IPS-NIHi7 (cell line): Measurements from ENCODE around the gene RPRD1B.
"Not testable (repeated sequence)": the region's sequence is repeated elsewhere in the genome, so short reads cannot be mapped to it uniquely, and the experiment has no call there.

Experiments used
- DNase-seq: peaks from one replicate; pipeline ENCODE4 v3.0.0; 2012; ENCODE audit warnings: mixed read lengths; ENCODE audit errors: extremely low spot score

RPRD1B gene

GRCh38 chr20:38073307-38074071 is 39.9 kb downstream of the RPRD1B start:
- peak; percentile 78 for DNase-seq

DNA sequence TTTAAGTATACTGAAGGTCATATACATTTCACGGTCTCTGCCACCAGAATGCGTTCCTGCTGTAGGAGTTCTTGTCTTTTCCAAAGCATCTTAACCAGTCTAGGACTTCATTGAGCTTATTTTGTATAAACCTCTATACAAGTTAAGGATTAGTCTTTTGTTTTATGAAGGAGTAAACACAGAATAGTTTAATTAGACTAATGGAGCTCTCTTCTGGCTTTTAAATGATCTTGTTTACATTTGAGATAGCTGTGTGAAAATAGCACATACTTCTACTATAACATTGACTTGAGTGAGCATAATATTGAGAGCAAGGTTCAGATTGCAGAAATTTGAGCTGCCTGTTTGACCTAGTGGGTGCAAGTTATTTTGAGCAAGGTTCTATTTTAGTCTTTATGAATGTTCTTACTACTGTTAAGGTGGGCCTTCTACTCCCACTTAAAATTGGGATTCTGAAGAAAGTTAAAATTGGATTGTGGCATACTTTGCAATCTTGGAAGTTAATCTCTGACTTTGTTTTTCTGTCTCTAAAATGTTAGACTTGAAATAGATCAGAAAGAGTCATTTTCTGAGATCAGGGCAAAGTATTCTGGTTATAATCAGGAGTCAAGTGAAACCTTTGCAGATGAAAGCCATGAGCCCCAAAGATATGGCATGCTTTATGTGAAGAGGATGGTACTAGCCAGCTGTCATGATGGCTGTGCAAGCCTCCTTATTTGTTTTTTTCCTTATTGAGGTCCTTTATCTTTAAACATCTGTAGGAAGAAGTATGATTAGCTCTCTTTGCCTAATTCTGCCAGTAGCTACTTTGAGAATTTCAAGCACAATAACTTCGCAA is 41.8 kb downstream of the RPRD1B start:
- DNase-seq: no peak

GRCh38 chr20:38076548-38076947 is 43.0 kb downstream of the RPRD1B start:
- no peak for DNase-seq

DNA sequence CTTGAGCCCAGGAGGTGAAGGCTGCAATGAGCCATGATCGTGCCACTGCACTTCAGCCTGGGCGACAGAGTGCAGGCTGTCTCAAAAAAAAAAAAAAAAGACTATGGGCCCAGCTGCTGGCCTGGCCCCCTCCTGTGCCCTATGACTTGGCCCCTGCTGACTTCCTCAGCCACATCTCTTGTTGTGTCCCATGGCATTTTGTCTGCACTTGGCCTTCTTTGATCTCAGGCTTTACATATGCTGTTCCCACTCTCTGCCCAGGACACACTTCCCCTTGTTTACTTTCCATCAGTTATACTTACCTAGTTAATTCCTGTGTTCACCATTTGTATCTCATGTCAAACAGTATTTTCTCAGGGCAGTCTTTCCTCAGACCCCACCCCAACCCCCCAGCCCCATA is 44.5 kb downstream of the RPRD1B start:
- no peak for DNase-seq

GRCh38 chr20:38079353-38079752 is 45.8 kb downstream of the RPRD1B start:
- no peak for DNase-seq

- no peak for DNase-seq
These were observed 48.0 kb downstream of the RPRD1B start for GRCh38 chr20:38081575-38081974.

DNA sequence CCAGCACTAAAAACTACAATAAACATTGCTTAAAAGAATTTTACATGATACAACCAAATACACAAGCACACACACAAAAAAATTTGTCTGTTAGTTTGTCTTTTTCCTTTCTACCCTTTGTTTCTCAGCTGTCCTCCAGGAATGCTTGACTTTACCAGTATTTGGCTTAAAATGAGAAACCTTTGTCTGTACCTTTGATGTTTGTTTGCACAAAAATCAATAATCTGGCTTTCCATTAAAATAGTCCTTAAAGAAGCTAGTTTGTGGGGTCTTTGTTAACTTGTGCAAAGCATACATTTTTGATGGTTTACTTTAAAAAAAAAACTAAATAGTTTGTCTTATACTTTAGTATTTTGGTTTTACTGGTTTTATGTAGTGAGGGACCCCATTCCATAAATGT is 49.3 kb downstream of the RPRD1B start:
- DNase-seq: no peak

GRCh38 chr20:38083338-38084048 is 49.9 kb downstream of the RPRD1B start:
- no peak for DNase-seq

- DNase-seq: no peak
These were observed 50.9 kb downstream of the RPRD1B start for GRCh38 chr20:38084425-38084951.

- DNase-seq: no peak
These were observed 51.5 kb downstream of the RPRD1B start for GRCh38 chr20:38085026-38085425.

DNA sequence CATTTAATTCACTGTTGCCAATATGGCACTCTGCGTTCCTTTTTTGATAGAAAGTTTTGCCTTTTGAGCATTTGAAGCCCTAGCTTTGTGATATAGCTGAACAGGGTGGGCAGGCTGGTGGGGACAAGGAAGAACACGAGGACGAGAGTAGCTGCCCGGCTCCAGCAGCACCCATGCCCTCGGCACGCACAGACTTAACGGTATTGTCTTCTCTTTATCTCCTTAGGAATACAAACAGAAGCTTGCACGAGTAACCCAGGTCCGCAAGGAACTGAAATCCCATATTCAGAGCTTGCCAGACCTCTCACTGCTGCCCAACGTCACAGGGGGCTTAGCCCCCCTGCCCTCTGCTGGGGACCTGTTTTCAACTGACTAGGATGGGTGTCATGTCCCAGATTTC is 56.0 kb downstream of the RPRD1B start:
- DNase-seq: no peak

- no peak for DNase-seq
These were observed 56.5 kb downstream of the RPRD1B start for GRCh38 chr20:38090061-38090460.

- DNase-seq: no peak
These were observed 58.1 kb downstream of the RPRD1B start for GRCh38 chr20:38091441-38092216.

DNA sequence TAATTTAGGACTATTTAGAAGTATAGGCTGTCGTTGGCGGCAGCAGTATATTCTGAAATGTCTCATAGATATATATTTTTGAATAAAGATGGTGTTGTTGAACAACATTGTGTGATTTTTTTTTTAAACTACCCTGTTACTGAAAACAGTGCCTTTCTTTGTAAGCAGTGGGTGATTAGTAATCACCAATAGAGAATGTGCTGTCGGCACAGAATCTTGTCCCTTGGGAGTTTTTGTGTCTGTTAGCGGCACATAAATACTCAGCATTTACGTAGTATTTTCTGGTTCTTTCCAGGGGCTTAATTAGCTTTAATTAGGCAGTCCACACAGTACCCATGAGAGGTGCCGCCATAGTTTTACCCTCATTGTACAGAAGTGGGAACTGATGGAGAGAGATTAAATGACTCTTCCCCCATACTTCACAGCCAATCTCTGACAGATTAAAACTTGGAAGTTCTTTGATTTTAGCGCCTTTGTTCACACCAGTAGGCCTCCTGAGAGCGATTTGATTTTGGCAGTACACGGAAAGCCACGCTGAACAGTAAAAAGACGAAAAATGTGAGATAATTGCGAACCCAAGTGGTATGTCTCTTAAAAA is 58.8 kb downstream of the RPRD1B start:
- DNase-seq: no peak

DNA sequence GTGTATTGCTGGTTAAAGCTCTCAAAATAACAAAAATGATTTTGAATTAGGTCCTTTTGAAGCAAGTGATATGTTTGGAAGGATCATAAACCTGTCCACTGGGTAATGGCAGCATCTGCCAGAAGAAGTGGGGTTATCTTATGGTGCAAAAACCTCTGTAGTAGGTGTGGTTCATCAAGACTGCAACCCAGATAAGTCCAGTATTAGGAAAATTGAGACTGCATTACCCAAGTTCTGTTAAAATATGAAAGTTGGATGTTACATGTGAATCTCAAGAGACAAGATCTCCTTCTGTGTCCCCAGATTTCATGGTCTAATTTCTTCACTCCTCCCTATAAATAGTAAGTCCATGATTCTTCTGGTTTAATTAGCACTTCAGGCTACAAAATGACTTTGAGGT is 59.4 kb downstream of the RPRD1B start:
- no peak for DNase-seq

DNA sequence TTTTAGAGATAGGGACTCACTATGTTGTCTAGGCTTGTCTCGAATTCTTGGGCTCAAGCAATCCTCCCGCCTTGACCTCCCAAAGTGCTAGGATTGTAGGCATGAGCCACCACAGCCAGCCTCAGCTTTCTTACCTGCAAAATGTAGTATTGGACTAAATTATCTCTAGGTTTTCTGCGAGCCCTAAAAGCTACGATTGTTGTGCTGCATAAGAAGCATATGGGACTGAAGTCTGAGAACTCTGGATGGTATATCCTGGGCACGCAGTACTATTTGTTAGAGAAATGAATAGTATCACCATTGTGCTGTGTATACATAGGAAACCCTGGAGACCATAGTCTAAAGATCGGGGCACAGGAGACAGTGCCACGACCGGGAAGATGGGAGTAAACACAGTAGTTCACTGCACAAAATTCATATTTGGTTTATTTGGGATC is 60.1 kb downstream of the RPRD1B start:
- DNase-seq: no peak

- no peak for DNase-seq
These were observed 60.9 kb downstream of the RPRD1B start for GRCh38 chr20:38094373-38094891.

DNA sequence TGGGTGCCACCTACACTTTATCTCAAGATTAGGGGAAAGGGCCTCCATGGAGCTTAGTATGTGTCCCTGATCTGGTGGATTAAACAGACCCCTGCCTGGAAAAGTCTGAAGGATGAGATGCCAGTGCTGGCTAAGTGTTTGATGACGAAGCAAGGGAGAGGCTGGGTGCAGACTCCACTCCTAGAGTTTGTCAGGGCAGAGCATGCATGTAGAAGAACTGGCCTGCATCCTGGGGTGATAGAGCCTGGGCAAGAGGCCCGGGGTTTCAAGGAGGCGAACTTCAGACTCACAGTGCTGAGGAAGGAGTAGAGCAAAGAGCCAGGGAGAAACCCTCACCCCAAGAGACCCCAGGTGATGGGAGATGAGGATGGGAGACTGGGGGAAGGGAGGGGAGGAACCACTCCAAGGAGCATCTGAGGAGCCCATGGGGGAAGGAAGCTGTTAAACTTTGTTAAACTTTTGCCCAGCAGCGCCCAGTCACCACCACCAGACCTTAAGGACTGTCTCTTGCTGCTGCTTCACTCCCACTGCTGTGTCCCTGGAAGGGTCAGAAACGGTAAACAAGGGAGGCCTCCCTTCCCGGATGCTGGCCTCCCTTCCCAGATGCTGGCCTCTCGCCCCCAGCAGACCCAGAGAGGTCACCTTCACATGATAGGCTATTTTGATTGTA is 61.6 kb downstream of the RPRD1B start:
- DNase-seq: no peak

GRCh38 chr20:38098952-38099351 is 65.4 kb downstream of the RPRD1B start:
- no peak for DNase-seq

DNA sequence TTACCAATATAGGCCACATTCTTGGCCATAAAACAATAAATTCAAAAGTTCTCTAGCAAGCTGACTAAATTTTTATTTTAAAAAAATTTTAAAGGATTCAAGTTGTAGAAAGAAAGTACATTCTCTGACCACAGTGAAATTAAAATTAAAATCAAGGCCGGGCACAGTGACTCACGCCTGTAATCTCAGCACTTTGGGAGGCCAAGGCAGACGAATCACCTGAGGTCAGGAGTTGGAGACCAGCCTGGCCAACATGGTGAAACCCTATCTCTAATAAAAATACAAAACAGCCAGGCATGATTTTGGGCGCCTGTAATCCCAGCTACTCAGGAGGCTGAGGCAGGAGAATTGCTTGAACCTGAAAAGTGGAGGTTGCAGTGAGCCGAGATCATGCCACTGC is 68.7 kb downstream of the RPRD1B start:
- DNase-seq: not testable (repeated sequence)
